CD4-positive, alpha-beta T cell (primary cell): ENCODE measurements around the gene SHROOM2. TPM values are rescaled to one million over a fixed set of nuclear protein-coding genes. Genes with fewer than 3 reads are reported as not detected.

ENCODE experiments used
- ATAC-seq: fragments of 200-7000 bp; cut with Tn5 transposase; one replicate; pipeline ENCODE4 v1.10.0; 2022; ENCODE audit warnings: mild to moderate bottlenecking; ENCODE audit not compliant: poor library complexity
- CTCF ChIA-PET: fragments of 350-600 bp; sonication (Branson Sonifier 250); formaldehyde crosslinking; loops from one replicate; lab custom pipeline; 2021; ENCODE audit warnings: antibody characterized with exemption, inconsistent platforms; lab: Charles Lee
- POLR2A ChIA-PET: fragments of 350-600 bp; sonication (Branson Sonifier 250); formaldehyde crosslinking; loops from one replicate; lab custom pipeline; 2021; ENCODE audit warnings: antibody characterized with exemption, inconsistent platforms; lab: Charles Lee
- DNase-seq, 14 experiments: peaks; one replicate each; pipeline ENCODE4 v3.0.0-alpha.2; 2013 to 2020; ENCODE audit warnings: mixed read lengths in 2 of 14
- H3K27ac ChIP-seq, 2 donors: one replicate each; pipeline versions ENCODE4 v1.5.1 to v1.7.0; 2013; ENCODE audit warnings: low read length in 2 of 2, low read depth in 1 of 2, mild to moderate bottlenecking in 1 of 2
- H3K27me3 ChIP-seq, 2 experiments: 1 replicate in 1 of 2; 2 replicates in 1 of 2; pipeline versions ENCODE4 v1.6.1 to v1.7.0; 2013; ENCODE audit warnings: low read length in 2 of 2, control low read depth in 1 of 2, mild to moderate bottlenecking in 1 of 2, moderate library complexity in 1 of 2; ENCODE audit not compliant: insufficient read depth in 2 of 2, control insufficient read depth in 1 of 2
- H3K36me3 ChIP-seq: one replicate; pipeline ENCODE4 v1.6.1; 2013; ENCODE audit warnings: low read length, control low read depth; ENCODE audit not compliant: insufficient read depth
- H3K4me1 ChIP-seq: one replicate; pipeline ENCODE4 v1.6.1; 2013; ENCODE audit warnings: low read length, control low read depth; ENCODE audit not compliant: insufficient read depth
- H3K4me3 ChIP-seq: one replicate; pipeline ENCODE4 v1.5.1; 2013; ENCODE audit warnings: mild to moderate bottlenecking, low read length, moderate library complexity
- H3K9me3 ChIP-seq, 2 experiments: 1 replicate in 1 of 2; 2 replicates in 1 of 2; pipeline versions ENCODE4 v1.6.1 to v1.7.0; 2013; ENCODE audit warnings: low read length in 2 of 2, mild to moderate bottlenecking in 2 of 2, control low read depth in 1 of 2, moderate library complexity in 1 of 2; ENCODE audit not compliant: control insufficient read depth in 1 of 2, insufficient read depth in 1 of 2
- H3K27ac Mint-ChIP-seq: one replicate; pipeline ENCODE4 v1.8.0; 2020; ENCODE audit warnings: mixed read lengths
- H3K27me3 Mint-ChIP-seq: one replicate; pipeline ENCODE4 v1.8.0; 2021; ENCODE audit warnings: mixed read lengths
- H3K36me3 Mint-ChIP-seq: one replicate; pipeline ENCODE4 v1.8.0; 2021; ENCODE audit warnings: low read depth, mixed read lengths
- H3K4me1 Mint-ChIP-seq: one replicate; pipeline ENCODE4 v1.8.0; 2021; ENCODE audit warnings: low read depth, mixed read lengths
- H3K4me3 Mint-ChIP-seq: one replicate; pipeline ENCODE4 v1.8.0; 2020; ENCODE audit warnings: mild to moderate bottlenecking, mixed read lengths
- H3K9me3 Mint-ChIP-seq: one replicate; pipeline ENCODE4 v1.8.0; 2020; ENCODE audit warnings: mixed read lengths
- CTCF ChIP-seq: fragments of 200-600 bp; IDR thresholded peaks from one replicate; pipeline ENCODE4 v1.8.0; 2022; ENCODE audit warnings: antibody characterized with exemption, mild to moderate bottlenecking
- intact Hi-C, 2 experiments: fragments of 100-400 bp; cut with DNase I in 1 of 2; cut with micrococcal nuclease in 1 of 2; formaldehyde crosslinking; loops; one replicate each; pipeline versions ENCODE4 v1.15.1 to v1.9.0; 2023 to 2025; cut with DNase I, micrococcal nuclease
- total RNA-seq, 174 experiments: library from RNA in 2 of 174; stranded (reverse) in 2 of 174; gene quantifications; one replicate each; pipeline ENCODE4 v1.2.3 and lab custom pipeline; 2021 to 2026

Gene SHROOM2
- total RNA-seq, 2 experiments from 2014 or later = not detected

GRCh38 chrX:9919632-9920172 lies 133.5 kb downstream of the SHROOM2 start:
- intact Hi-C loops = no loop called here
- no peak overlapping the region for H3K27ac ChIP-seq
- no peak for TF ChIP-seq CTCF
- H3K9me3 ChIP-seq = no peaks in the 10 kb centered on the region
- no peaks in the 10 kb centered on the region for H3K36me3 ChIP-seq
- no peak overlapping the region for H3K27ac Mint-ChIP-seq
- no peak overlapping the region for H3K4me3 Mint-ChIP-seq
- DNase-seq (no peak), ATAC-seq (no peak)
- H3K27me3 Mint-ChIP-seq = peaks cover 5% of the 10 kb centered on the region
- H3K36me3 Mint-ChIP-seq = no peaks in the 10 kb centered on the region
- no peaks in the 10 kb centered on the region for H3K27me3 ChIP-seq
- ChIA-PET POLR2A (no interaction called here), CTCF (no interaction called here)
- H3K4me3 ChIP-seq = no peak overlapping the region
- no peaks in the 10 kb centered on the region for H3K9me3 Mint-ChIP-seq
- no peaks in the 10 kb centered on the region for H3K4me1 ChIP-seq
- no peaks in the 10 kb centered on the region for H3K4me1 Mint-ChIP-seq

- Histone ChIP-seq H3K4me1 (no peaks in the 10 kb centered on the region), H3K4me3 (no peak overlapping the region), H3K9me3 (no peaks in the 10 kb centered on the region), H3K36me3 (no peaks in the 10 kb centered on the region), H3K27me3 (no peaks in the 10 kb centered on the region), H3K27ac (no peak overlapping the region)
- ATAC-seq (no peak), DNase-seq (no peak)
- intact Hi-C loops = no loop called here
- CTCF ChIA-PET = no interaction called here
- Mint-ChIP-seq H3K27ac (no peak overlapping the region), H3K36me3 (no peaks in the 10 kb centered on the region), H3K4me3 (no peak overlapping the region), H3K27me3 (peaks cover 5% of the 10 kb centered on the region), H3K9me3 (no peaks in the 10 kb centered on the region), H3K4me1 (no peaks in the 10 kb centered on the region)
- POLR2A ChIA-PET = no interaction called here
- TF ChIP-seq CTCF = no peak
These were observed 135.2 kb downstream of the SHROOM2 start for GRCh38 chrX:9921407-9921806.

- Histone ChIP-seq H3K27me3 (no peaks in the 10 kb centered on the region), H3K27ac (no peak overlapping the region), H3K9me3 (no peaks in the 10 kb centered on the region), H3K36me3 (no peaks in the 10 kb centered on the region), H3K4me3 (no peak overlapping the region), H3K4me1 (no peaks in the 10 kb centered on the region)
- POLR2A ChIA-PET = no interaction called here
- DNase-seq (no peak), ATAC-seq (no peak)
- Mint-ChIP-seq H3K27me3 (peaks cover 5% of the 10 kb centered on the region), H3K9me3 (no peaks in the 10 kb centered on the region), H3K36me3 (no peaks in the 10 kb centered on the region), H3K4me3 (no peak overlapping the region), H3K27ac (no peak overlapping the region), H3K4me1 (no peaks in the 10 kb centered on the region)
- CTCF ChIA-PET = no interaction called here
- intact Hi-C loops = no loop called here
- TF ChIP-seq CTCF = no peak
These were observed 137.1 kb downstream of the SHROOM2 start for GRCh38 chrX:9923357-9923756.
